Spleen (tissue), 7 donors: ENCODE measurements around the gene BCL2.

ENCODE experiments used
- POLR2AphosphoS5 ChIP-seq, 3 donors: sonication (generic); formaldehyde crosslinking; IDR thresholded peaks; one replicate each; pipeline ENCODE4 v1.5.1; 2017; ENCODE audit warnings: antibody characterized with exemption in 3 of 3
- TF ChIP-seq, protein P1 (sequence below), 11 experiments: fragments of 200-600 bp in 7 of 11; fragments of 450-650 bp in 4 of 11; sonication (generic) in 4 of 11; IDR thresholded peaks in 8 of 11; conservative IDR thresholded peaks in 3 of 11; 1 replicate in 7 of 11; 2 replicates in 4 of 11; pipeline versions ENCODE4 v1.4.0 to v1.8.0; 2016 to 2021; ENCODE audit warnings: antibody characterized with exemption in 11 of 11, inconsistent platforms in 4 of 11, mild to moderate bottlenecking in 1 of 11
- donor health status: DM: no; HTN: no; CAD: no; lungs with moderate emphysema.
- donor health status: DM: no; HTN: no; CAD: no.
- donor health status: DM: no; HTN: no; CAD: no.

DNA sequence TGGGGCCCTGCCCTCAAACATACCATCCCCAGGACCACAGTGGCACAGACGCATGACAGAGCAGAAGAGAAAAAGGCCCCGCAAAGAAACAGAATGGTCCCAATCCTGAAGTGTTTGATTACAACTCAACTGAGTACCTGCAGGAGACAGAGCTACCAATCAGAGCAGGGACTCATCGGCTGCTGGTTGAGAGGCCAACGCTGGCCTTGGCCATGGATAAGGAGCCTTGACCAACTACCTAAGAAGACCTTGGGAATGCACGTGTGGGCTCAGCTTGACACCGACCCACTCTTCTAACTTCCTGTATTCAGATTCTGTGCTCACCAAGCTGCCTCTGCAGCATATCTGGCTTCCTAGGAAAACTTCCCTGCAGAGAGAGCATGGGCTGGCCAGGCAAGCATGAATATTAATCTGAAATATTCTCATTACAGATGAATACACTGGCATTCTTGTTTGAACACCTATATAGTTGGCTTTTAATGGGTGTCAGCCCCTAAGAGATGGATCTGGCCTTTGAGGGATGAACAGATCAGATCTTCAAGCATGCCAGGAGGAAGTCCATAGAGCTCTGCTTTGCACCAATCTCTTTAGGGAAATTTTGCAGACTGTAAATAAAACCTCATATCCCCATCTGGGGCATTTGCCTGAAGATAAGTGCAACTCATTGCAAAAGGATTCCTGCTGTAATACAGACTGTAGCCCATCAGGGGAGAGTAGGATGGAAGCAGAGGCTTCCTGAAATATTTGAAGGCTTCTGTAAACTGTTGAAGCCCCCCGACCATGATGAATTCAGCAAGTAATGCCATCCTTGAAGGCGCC is 135.4 kb downstream of the BCL2 start:
- no peak for TF ChIP-seq POLR2AphosphoS5 (IDR thresholded peaks at IDR 0.05)
- TF ChIP-seq, protein P1, sequence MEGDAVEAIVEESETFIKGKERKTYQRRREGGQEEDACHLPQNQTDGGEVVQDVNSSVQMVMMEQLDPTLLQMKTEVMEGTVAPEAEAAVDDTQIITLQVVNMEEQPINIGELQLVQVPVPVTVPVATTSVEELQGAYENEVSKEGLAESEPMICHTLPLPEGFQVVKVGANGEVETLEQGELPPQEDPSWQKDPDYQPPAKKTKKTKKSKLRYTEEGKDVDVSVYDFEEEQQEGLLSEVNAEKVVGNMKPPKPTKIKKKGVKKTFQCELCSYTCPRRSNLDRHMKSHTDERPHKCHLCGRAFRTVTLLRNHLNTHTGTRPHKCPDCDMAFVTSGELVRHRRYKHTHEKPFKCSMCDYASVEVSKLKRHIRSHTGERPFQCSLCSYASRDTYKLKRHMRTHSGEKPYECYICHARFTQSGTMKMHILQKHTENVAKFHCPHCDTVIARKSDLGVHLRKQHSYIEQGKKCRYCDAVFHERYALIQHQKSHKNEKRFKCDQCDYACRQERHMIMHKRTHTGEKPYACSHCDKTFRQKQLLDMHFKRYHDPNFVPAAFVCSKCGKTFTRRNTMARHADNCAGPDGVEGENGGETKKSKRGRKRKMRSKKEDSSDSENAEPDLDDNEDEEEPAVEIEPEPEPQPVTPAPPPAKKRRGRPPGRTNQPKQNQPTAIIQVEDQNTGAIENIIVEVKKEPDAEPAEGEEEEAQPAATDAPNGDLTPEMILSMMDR (IDR thresholded peaks at IDR 0.05 in 8 of 11, conservative IDR thresholded peaks at IDR 0.05 in 3 of 11), result no peak
